Dendritic cell treated with granulocyte-macrophage colony-stimulating factor and Interleukin-4, amounts not matched to agents 40 ng/mL and 50 ng/mL, for 4 days (primary cell): ENCODE measurements around the gene NRF1.
"Not testable (repeated sequence)": the region's sequence is repeated elsewhere in the genome, so short reads cannot be mapped to it uniquely, and the experiment has no call there.

Source experiments
- H3K27ac Mint-ChIP-seq: one replicate; pipeline ENCODE4 v1.8.0; 2022; ENCODE audit warnings: mild to moderate bottlenecking, mixed read lengths
- H3K27me3 Mint-ChIP-seq: one replicate; pipeline ENCODE4 v1.8.0; 2022; ENCODE audit warnings: mild to moderate bottlenecking, mixed read lengths
- H3K36me3 Mint-ChIP-seq: one replicate; pipeline ENCODE4 v1.8.0; 2022; ENCODE audit warnings: low read depth, mixed read lengths
- H3K4me1 Mint-ChIP-seq: one replicate; pipeline ENCODE4 v1.8.0; 2022; ENCODE audit warnings: low read depth, mixed read lengths
- H3K4me3 Mint-ChIP-seq: one replicate; pipeline ENCODE4 v1.8.0; 2022; ENCODE audit warnings: mild to moderate bottlenecking, moderate library complexity, mixed read lengths
- H3K9me3 Mint-ChIP-seq: one replicate; pipeline ENCODE4 v1.8.0; 2022; ENCODE audit warnings: mixed read lengths
- intact Hi-C: fragments of 100-400 bp; cut with micrococcal nuclease; formaldehyde crosslinking; loops from one replicate; pipeline ENCODE4 v1.15.0; 2022

The NRF1 gene

DNA sequence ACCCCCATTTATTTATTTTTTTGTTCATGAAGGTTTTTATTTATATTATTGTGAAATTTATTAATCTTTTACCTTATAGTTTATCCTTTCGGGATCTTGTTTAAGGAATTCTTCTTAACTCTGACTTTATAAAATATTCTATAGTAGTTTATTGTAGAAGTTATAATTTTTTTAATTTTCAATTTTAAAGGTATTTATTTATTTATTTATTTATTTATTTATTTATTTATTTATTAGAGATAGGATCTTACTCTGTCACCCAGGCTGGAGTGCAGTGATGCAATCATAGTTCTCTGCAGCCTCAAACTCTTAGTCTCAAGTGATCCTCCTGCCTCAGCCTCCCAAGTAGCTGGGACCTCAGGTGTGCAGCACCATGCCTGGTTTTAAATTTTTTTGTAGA lies 56.0 kb downstream of the NRF1 start:
- peaks cover under 1% of the 10 kb centered on the region for H3K9me3 Mint-ChIP-seq
- H3K27me3 Mint-ChIP-seq: no peaks in the 10 kb centered on the region
- H3K4me1 Mint-ChIP-seq: peaks cover 14% of the 10 kb centered on the region
- peaks cover 16% of the 10 kb centered on the region for H3K36me3 Mint-ChIP-seq
- no peak overlapping the region for H3K4me3 Mint-ChIP-seq
- intact Hi-C loops: no loop called here
- no peak overlapping the region for H3K27ac Mint-ChIP-seq

DNA sequence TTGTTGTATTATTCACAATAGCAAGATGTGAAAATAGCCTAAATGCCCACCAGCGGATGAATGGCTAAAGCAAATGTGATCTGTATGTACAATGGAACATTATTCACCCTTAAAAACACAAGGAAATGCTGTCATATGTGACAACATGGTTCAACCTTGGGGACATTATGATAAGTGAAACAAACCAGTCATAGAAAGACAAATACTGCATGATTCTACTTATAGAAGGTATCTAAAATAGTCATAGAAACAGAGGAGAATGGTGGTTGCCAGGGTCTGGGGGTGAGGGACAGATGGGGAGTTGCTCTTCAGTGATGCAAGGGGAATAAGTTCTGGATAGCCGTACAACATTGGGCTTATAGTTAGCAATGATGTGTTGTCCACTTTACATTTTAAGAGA lies 58.4 kb downstream of the NRF1 start:
- Mint-ChIP-seq H3K36me3 (peaks cover 12% of the 10 kb centered on the region), H3K4me3 (no peak overlapping the region), H3K9me3 (no peaks in the 10 kb centered on the region), H3K4me1 (peaks cover 3% of the 10 kb centered on the region), H3K27me3 (no peaks in the 10 kb centered on the region), H3K27ac (no peak overlapping the region)
- intact Hi-C loops: no loop called here

DNA sequence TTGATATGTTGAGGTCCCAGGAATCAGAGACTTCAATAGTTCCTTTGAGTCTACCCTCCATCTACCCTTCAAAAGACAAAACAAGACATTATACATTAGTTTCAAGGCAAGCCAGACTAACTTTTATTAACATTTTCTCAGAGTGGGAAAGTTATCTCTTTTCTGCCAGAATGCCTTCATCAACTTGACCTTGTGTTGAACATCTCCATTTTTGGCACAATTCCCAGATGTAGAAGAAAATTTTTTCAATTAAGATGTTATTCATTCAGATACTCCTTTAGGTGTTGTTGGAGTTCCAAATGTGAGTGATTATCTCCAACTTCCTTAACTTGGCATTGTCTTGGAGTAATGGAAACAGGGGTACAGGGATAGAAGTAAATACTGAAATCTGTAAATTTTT lies 59.1 kb downstream of the NRF1 start:
- Mint-ChIP-seq H3K36me3 (peaks cover 20% of the 10 kb centered on the region), H3K27ac (no peak overlapping the region), H3K4me3 (no peak overlapping the region), H3K4me1 (no peaks in the 10 kb centered on the region), H3K27me3 (no peaks in the 10 kb centered on the region), H3K9me3 (no peaks in the 10 kb centered on the region)
- intact Hi-C loops: no loop called here

DNA sequence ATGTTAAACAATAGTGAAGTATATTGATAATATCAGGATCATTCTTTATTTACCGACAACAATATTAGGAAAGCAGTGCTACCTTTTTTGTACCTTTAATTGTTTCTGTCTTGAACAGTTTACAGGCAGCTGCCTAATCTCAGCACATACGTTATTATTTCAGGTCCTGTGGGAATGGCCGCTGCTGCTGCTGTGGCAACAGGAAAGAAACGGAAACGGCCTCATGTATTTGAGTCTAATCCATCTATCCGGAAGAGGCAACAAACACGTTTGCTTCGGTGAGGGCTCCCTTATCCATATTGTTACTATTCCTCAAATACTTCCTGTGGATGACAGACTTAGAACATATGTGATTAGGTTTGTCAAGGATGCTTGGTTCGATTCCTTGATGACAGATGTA lies 59.7 kb downstream of the NRF1 start:
- intact Hi-C loops: no loop called here
- H3K9me3 Mint-ChIP-seq: no peaks in the 10 kb centered on the region

DNA sequence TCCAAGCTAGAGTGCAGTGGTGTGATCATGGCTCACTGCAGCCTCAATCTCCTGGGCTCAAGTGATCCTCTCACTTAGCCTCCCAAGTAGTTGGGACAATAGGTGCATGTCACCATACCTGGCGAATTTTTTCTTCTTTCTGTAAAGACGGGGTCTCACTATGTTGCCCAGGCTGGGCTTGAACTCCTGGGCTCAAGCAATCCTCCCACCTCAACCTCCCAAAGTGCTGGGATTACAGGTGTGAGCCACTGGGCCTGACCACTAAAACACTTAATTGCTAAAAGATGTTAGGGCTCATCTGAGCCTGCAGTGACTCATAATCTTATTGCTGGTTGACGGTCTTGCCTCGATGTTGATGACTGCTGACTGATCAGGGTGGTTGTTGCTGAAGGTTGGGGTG lies 63.0 kb downstream of the NRF1 start:
- intact Hi-C loops: not testable (repeated sequence)
- peaks cover 51% of the 10 kb centered on the region for H3K36me3 Mint-ChIP-seq

More for the DNA sequence above, 59.7 kb downstream of the NRF1 start:
- Mint-ChIP-seq H3K4me1 (no peaks in the 10 kb centered on the region), H3K27ac (no peak overlapping the region), H3K4me3 (no peak overlapping the region), H3K27me3 (no peaks in the 10 kb centered on the region), H3K36me3 (peaks cover 26% of the 10 kb centered on the region)

DNA sequence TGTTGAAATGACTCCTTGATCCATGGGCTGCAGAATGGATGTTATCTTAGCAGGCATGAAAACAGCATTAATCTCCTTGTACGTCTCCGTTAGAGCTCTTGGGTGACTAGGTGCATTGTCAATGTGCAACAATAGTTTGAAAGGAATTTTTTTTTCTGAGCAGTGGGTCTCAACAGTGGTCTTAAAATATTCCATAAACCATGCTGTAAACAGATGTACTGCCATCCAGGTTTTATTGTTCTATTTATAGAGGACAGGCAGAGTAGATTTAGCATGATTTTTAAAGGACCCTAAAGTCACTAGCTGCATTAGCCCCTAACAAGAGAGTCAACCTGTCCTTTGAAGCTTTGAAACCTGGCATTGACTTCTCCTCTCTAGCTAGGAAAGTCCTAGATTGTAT lies 64.0 kb downstream of the NRF1 start:
- intact Hi-C loops: no loop called here

More for the DNA sequence above, 63.0 kb downstream of the NRF1 start:
- H3K27me3 Mint-ChIP-seq, H3K4me1 Mint-ChIP-seq, H3K9me3 Mint-ChIP-seq, H3K27ac Mint-ChIP-seq, H3K4me3 Mint-ChIP-seq: not testable (repeated sequence)

DNA sequence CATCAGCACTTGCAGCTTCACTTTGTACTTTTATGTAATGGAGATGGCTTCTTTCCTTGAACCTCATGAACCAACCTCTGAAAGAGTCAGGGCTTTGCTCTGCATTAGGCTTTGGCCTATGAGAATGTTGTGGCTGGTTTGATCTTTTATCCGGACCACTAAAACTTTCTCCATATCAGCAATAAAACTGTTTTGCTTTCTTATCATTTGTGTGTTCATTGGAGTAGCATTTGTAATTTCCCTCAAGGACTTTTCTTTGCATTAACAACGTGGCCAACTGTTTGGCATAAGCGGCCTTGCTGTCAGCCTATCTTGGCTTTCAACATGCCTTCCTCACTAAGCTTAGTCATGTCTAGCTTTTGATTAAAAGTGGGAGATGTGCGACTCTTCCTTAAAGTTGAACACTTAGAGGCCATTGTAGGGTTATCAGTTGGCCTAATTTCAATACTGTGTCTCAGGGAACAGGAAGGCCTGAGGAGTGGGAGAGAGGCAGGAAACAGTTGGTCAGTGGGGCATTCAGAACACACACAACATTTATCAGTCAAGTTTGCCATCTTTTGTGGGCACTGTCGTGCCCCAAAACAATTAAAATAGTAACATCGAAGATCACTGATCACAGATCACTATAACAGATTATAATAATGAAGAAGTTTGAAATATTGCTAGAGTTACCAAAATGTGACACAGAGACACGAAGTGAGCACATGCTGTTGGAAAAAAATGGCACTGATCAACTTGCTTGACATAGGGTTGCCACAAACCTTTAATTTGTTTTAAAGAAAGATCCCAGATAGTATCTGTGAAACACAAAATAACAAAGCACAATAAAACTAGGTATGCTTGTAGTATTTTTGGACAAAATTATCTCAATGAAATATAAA lies 64.7 kb downstream of the NRF1 start:
- Mint-ChIP-seq H3K27me3 (no peaks in the 10 kb centered on the region), H3K9me3 (no peaks in the 10 kb centered on the region), H3K27ac (no peak overlapping the region), H3K36me3 (peaks cover 64% of the 10 kb centered on the region), H3K4me1 (no peaks in the 10 kb centered on the region), H3K4me3 (no peak overlapping the region)
- intact Hi-C loops: no loop called here

More for the DNA sequence above, 64.0 kb downstream of the NRF1 start:
- no peaks in the 10 kb centered on the region for H3K4me1 Mint-ChIP-seq
- H3K27me3 Mint-ChIP-seq: no peaks in the 10 kb centered on the region
- H3K4me3 Mint-ChIP-seq: no peak overlapping the region
- H3K27ac Mint-ChIP-seq: no peak overlapping the region
- no peaks in the 10 kb centered on the region for H3K9me3 Mint-ChIP-seq
- peaks cover 58% of the 10 kb centered on the region for H3K36me3 Mint-ChIP-seq

DNA sequence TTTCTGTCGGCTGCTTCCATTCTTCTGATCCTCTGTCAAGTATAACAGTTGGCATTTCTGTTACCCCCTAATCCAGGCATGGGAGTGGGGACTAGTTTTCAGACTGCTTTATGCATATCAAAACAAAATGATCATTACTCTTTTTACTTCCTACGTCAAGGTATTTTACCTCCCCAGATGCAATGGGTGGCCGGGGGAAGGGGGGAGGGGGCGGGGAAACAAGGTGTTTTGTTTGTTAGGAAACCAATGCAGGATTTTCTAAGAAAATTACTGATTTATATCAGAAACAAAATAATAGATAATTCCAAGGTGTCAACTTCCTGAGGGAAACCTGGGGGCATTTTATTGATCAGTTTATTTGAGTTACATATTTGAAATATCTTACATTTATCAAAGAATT lies 66.3 kb downstream of the NRF1 start:
- no peak overlapping the region for H3K27ac Mint-ChIP-seq
- no peaks in the 10 kb centered on the region for H3K27me3 Mint-ChIP-seq
- H3K4me3 Mint-ChIP-seq: no peak overlapping the region
- no peaks in the 10 kb centered on the region for H3K4me1 Mint-ChIP-seq
- H3K9me3 Mint-ChIP-seq: no peaks in the 10 kb centered on the region
- H3K36me3 Mint-ChIP-seq: peaks cover 74% of the 10 kb centered on the region
- intact Hi-C loops: no loop called here

DNA sequence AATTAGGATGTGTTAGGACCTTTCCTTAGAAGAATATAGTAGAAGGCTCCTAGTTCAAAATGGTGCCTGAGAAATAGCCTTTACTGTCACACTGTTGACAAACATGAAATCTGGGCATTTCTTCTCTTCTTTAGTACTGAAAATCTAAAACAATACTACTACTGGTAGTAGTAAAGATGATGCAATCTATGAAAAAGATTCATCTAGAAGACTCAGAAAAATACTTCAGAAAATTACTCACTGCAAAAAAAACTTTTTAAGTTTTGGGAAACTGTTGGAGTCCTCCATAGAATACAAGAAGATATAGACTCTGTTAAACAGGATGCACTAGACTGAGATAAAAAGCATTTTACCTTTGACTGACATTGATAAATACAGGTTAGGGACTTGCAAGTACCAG lies 67.1 kb downstream of the NRF1 start:
- Mint-ChIP-seq H3K9me3 (no peaks in the 10 kb centered on the region), H3K4me1 (no peaks in the 10 kb centered on the region), H3K36me3 (peaks cover 80% of the 10 kb centered on the region), H3K4me3 (no peak overlapping the region), H3K27ac (no peak overlapping the region), H3K27me3 (no peaks in the 10 kb centered on the region)
- intact Hi-C loops: no loop called here

DNA sequence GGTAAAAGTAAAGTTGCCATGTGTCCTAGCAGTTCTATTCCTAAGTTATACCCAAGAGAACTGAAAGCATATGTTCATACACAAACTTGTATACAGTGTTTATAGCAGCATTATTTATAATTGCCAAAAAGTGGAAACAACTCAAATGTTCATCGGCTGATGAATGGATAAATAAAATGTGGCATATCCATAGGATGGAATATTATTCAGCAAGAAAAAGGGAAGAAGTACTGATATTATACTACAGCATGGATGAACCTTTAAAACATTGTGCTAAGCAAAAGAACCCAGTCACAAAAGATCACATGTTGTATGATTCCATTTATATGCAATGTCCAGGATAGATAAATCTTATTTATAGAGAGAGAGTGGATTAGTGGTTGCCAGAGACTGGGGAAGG lies 68.9 kb downstream of the NRF1 start:
- no peaks in the 10 kb centered on the region for H3K27me3 Mint-ChIP-seq
- no peaks in the 10 kb centered on the region for H3K4me1 Mint-ChIP-seq
- peaks cover 64% of the 10 kb centered on the region for H3K36me3 Mint-ChIP-seq
- intact Hi-C loops: no loop called here
- no peak overlapping the region for H3K27ac Mint-ChIP-seq
- H3K4me3 Mint-ChIP-seq: no peak overlapping the region
- no peaks in the 10 kb centered on the region for H3K9me3 Mint-ChIP-seq

DNA sequence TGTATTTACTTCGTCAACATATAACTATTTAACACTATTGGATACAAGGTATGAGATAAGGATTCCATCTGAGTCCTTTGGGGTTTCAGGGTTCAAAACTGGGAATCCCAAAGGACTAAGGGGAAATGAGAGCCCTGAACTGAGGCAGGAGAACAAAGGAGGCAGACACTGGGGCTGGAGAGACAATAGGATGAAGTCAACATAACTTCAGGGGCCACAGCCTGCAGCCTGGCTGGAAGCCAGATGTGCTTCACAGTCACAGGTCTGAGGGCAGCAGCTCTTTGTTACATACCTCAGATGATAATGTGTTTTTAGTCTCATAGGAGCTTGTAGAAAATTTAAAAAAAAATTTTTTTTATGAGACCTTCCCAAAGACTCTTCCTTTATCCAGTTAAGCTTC lies 73.3 kb downstream of the NRF1 start:
- Mint-ChIP-seq H3K27me3 (no peaks in the 10 kb centered on the region), H3K4me1 (no peaks in the 10 kb centered on the region), H3K27ac (no peak overlapping the region), H3K9me3 (no peaks in the 10 kb centered on the region), H3K4me3 (no peak overlapping the region), H3K36me3 (peaks cover 46% of the 10 kb centered on the region)
- intact Hi-C loops: no loop called here

DNA sequence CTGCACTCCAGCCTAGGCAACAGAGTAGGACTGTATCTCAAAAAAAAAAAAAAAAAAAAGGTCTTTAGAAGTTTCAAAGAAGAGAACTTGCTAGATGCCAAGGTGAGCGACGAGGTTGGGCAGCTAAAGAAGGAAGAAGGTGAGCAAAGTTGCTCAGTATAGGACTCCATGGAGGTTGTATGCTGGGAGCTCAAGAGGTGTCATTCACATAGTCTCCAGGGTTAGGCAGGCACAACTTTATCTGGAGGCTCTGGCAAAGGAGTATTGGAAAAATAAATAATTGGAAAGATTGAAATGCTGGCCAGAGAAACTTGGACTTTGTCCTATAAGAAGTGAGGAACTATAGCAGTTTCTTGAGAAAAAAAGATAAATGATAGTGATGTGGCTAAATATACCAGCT lies 74.5 kb downstream of the NRF1 start:
- Mint-ChIP-seq H3K27ac (no peak overlapping the region), H3K4me1 (no peaks in the 10 kb centered on the region)

DNA sequence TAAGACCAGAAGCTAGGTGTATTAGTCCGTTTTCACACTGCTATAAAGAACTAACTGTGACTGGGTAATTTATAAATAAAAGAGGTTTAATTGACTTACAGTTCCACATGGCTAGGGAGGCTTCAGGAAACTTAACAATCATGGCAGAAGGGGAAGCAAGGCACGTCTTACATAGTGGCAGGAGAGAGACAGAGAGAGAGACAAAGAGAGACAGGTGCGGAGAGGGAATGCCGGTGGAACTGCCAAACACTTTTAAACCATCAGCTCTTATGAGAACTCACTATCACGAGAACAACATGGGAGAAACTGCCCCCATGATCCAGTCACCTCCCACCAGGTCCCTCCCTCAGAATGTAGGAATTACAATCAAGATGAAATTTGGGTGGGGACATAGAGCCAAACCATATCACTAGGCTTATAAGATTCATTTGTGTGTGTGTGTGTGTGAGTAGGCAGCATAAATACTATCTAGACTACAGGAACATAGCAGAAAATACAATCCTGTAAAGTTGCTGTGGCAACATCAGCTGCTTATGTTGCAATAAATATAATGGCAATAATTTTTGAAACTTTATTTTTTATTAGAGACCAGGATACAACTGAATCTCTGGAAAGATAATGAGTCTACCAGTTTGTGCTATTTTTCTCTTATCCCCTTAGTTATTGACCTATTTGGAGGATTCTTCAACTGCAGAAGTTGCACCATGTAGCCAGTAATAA lies 77.1 kb downstream of the NRF1 start:
- H3K27ac Mint-ChIP-seq: no peak overlapping the region
- intact Hi-C loops: no loop called here

More for the DNA sequence above, 74.5 kb downstream of the NRF1 start:
- H3K9me3 Mint-ChIP-seq: no peaks in the 10 kb centered on the region
- H3K27me3 Mint-ChIP-seq: no peaks in the 10 kb centered on the region
- H3K4me3 Mint-ChIP-seq: no peak overlapping the region
- intact Hi-C loops: no loop called here
- H3K36me3 Mint-ChIP-seq: peaks cover 44% of the 10 kb centered on the region

DNA sequence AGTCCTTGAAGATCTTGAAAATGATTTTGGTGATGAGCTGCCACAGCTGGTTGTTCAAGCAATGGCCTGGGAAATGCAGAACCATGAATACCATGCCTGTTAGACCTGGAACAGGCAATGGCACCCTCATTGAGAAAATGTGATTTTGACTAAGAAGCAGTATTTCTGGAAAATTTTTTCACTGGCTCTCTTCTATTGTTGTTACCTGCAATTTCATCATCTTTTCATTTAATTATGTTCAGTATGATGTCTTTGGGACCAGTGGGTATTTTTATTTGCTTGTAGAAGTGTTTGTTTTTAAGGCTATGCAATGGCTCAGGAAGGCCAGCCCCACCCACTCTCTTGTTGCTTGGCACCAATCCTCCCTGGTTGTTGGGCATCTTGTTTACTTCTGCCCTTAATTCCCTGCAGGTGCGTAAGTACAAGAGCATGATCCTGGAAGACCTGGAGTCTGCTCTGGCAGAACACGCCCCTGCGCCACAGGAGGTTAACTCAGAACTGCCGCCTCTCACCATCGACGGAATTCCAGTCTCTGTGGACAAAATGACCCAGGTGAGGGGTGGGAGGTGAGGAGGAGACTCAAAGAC lies 78.6 kb downstream of the NRF1 start:
- Mint-ChIP-seq H3K4me1 (no peaks in the 10 kb centered on the region), H3K36me3 (peaks cover 67% of the 10 kb centered on the region), H3K27me3 (no peaks in the 10 kb centered on the region), H3K27ac (no peak overlapping the region), H3K4me3 (no peak overlapping the region), H3K9me3 (no peaks in the 10 kb centered on the region)
- intact Hi-C loops: no loop called here

More for the DNA sequence above, 77.1 kb downstream of the NRF1 start:
- Mint-ChIP-seq H3K9me3 (no peaks in the 10 kb centered on the region), H3K36me3 (peaks cover 52% of the 10 kb centered on the region), H3K4me1 (no peaks in the 10 kb centered on the region), H3K27me3 (no peaks in the 10 kb centered on the region), H3K4me3 (no peak overlapping the region)
